ENCODE measurements around the gene PADI4. TPM values are rescaled to one million over a fixed set of nuclear protein-coding genes. Genes with fewer than 3 reads are reported as not detected.
"Not testable (repeated sequence)": the region's sequence is repeated elsewhere in the genome, so short reads cannot be mapped to it uniquely, and the experiment has no call there.

Gene PADI4
- total and polyA plus RNA-seq, 8 donors = 0.08 to 0.25 (median 0.18) TPM; not detected in 5

DNA sequence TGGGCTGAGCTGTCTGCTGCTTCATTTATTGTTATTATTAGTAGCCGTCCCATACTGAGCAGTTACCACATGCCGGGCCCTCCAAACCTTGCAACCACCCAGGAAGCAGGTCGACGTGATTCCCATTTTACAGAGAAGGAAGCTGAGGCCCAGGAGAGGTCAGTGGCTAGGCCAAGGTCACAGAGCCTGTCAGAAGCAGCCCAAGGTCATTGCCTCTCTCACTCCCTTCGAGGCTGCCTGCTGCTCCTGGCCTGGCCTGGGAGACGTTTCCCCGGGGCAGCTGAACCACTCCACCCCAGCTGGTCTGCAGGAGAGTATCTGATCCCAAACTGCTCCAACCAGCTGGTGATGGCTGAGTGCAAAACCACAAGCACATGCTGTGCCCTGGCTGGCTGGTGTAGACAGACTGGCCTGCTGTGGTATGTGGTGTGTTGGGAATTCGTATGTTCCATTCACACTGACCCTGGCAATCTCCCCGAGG lies 6.5 kb downstream of the PADI4 start:
- 48 to 64% (median 52%) methylated on average over 7 to 9 of the region's 9 CpGs for WGBS, 5 donors
- no peak overlapping the region for H3K27ac ChIP-seq
- H3K36me3 ChIP-seq = no peaks in the 10 kb centered on the region
- H3K4me3 ChIP-seq = no peak overlapping the region
- TF ChIP-seq POLR2AphosphoS5 (IDR thresholded peaks at IDR 0.05) (no peak), EP300 (IDR thresholded peaks at IDR 0.05) (no peak), POLR2A (IDR thresholded peaks at IDR 0.05) (no peak)
- TF ChIP-seq, protein P1, sequence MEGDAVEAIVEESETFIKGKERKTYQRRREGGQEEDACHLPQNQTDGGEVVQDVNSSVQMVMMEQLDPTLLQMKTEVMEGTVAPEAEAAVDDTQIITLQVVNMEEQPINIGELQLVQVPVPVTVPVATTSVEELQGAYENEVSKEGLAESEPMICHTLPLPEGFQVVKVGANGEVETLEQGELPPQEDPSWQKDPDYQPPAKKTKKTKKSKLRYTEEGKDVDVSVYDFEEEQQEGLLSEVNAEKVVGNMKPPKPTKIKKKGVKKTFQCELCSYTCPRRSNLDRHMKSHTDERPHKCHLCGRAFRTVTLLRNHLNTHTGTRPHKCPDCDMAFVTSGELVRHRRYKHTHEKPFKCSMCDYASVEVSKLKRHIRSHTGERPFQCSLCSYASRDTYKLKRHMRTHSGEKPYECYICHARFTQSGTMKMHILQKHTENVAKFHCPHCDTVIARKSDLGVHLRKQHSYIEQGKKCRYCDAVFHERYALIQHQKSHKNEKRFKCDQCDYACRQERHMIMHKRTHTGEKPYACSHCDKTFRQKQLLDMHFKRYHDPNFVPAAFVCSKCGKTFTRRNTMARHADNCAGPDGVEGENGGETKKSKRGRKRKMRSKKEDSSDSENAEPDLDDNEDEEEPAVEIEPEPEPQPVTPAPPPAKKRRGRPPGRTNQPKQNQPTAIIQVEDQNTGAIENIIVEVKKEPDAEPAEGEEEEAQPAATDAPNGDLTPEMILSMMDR (IDR thresholded peaks at IDR 0.05) = no peak
- DNase-seq = no peak
- no peaks in the 10 kb centered on the region for H3K9me3 ChIP-seq
- intact Hi-C loops (cut with DNase I; ENCODE audit: low total_unique reads) = no loop called here
- H3K4me1 ChIP-seq = no peaks in the 10 kb centered on the region
- H3K27me3 ChIP-seq = peaks cover 0 to 53% (median 18%) of the 10 kb centered on the region in 3 donors

DNA sequence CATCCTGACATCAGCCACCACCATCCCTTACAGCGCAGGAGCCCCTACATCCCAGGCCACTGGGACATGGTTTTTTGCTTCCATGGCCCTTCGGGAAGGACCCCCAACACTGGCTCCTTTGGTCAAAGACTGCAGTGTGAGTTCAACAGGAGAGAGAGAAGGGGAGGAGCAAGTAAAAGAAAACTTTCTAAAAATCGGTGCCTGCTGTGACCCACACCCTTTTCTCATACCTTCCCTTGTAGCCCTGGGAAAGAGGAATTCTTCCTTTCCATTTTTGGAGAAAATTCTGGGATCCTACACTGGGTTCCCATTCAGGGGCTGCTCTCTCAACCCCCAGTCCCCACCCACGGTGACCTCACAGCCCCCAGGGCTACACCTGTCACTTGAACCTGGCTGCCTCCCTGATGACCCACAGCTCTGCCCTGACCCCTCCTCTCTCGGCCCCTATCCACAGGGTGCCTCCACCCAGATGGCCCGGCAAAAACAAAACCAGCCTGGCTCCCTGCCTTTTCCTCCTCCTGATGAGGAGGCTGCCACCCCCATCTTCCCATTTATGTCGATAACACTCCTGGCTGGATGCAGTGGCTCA lies 7.6 kb downstream of the PADI4 start:
- Histone ChIP-seq H3K9me3 (peaks cover 0 to 9% (median 7%) of the 10 kb centered on the region in 4 donors), H3K4me1 (no peaks in the 10 kb centered on the region), H3K27me3 (peaks cover 0 to 49% (median 8%) of the 10 kb centered on the region in 3 donors), H3K36me3 (no peaks in the 10 kb centered on the region), H3K4me3 (no peak overlapping the region), H3K27ac (no peak overlapping the region)
- TF ChIP-seq EP300 (IDR thresholded peaks at IDR 0.05) = no peak
- no peak for TF ChIP-seq POLR2AphosphoS5 (IDR thresholded peaks at IDR 0.05)
- no peak for TF ChIP-seq POLR2A (IDR thresholded peaks at IDR 0.05)
- intact Hi-C loops (cut with DNase I; ENCODE audit: low total_unique reads) = no loop called here
- DNase-seq = no peak
- 36 to 51% (median 42%) methylated on average over 7 of the region's 7 CpGs for WGBS, 5 donors

DNA sequence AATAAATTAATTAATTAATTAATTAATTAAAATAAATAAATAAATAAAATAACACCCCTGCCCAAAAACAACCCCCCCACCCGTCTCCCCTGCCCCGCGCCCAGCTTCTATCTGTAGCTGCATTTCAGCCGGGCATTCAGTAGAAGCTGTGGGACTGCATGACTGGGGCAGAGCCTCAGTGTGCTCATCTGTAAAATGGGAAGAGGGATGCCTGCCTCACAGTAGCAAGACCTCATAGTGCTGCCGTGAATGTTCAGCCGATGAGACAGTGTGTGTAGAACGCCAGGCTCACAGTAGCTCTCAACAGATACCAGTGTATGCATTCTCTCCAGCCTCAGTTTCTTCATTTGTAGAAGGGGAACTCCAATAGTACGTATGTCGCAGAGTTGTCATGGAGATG lies 8.7 kb downstream of the PADI4 start:
- Histone ChIP-seq H3K4me1 (no peaks in the 10 kb centered on the region), H3K27ac (no peak overlapping the region), H3K27me3 (peaks cover 0 to 39% (median 8%) of the 10 kb centered on the region in 3 donors), H3K36me3 (no peaks in the 10 kb centered on the region), H3K9me3 (peaks cover 0 to 9% (median 7%) of the 10 kb centered on the region in 4 donors), H3K4me3 (no peak overlapping the region)
- WGBS, 5 donors = 80 to 93% (median 83%) methylated on average over 9 of the region's 9 CpGs
- no peak for DNase-seq
- intact Hi-C loops (cut with DNase I; ENCODE audit: low total_unique reads) = no loop called here
- TF ChIP-seq EP300 (IDR thresholded peaks at IDR 0.05) (no peak), POLR2AphosphoS5 (IDR thresholded peaks at IDR 0.05) (no peak)

DNA sequence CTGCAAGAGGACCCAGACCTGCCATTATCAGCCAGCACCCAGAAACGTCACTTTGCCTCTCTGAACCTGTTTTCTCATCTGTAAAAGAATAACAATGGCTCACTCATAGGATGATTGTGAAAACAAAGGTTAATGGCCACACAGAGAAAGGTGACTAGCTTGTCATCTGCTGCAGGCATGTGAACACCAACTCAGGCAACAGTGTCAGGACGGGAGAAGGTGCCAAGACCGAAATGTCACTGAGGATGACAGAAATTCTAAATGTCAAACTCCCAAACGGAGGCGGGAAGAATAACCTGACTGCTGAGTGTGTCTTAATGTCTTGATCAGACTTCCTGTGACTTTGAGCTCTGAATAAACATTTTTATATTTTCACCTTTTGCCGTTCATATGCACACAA lies 10.3 kb downstream of the PADI4 start:
- DNase-seq = no peak

DNA sequence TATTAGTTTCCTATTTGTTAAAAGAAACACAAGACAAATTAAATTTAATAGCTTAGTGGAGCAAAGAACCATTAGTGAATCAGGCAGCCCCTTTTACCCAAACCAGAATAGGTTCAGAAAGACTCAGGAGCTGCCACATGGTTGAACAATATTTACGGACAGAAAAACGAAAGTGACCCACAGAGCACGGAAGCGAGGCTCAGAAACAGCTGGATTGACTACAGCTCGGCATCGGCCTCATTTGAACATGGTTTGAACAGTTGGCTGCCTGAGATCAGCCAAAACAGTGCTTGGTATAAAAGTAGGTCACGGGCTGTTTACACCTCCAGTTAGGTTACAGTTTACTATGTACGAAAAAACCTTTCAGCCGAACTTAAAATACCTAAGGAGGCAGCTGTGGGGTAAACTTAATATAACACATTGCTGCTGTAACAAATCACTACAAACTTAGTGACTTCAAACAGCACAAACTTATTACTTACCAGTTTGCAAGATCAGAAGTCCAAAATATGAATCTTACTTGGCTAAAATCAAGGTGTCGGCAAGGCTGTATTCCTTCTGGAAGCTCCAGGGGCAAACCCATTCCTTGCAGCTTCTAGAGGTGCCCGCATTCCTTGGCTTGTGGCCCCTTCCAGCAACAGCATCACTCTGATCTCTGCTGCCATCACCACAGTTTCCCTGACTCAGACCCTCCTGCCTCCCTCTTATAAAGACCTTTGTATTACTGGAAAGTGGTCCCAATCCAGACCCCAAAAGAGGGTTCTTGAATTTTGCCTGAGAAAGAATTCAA lies 11.8 kb downstream of the PADI4 start:
- H3K4me1 ChIP-seq = no peaks in the 10 kb centered on the region
- peaks cover 0 to 20% (median 8%) of the 10 kb centered on the region in 4 donors for H3K9me3 ChIP-seq
- DNase-seq = no peak
- WGBS, 5 donors = 78 to 86% (median 80%) methylated on average over 11 of the region's 11 CpGs
- intact Hi-C loops (cut with DNase I; ENCODE audit: low total_unique reads) = no loop called here
- TF ChIP-seq POLR2AphosphoS5 (IDR thresholded peaks at IDR 0.05) (no peak), POLR2A (IDR thresholded peaks at IDR 0.05) (no peak), EP300 (IDR thresholded peaks at IDR 0.05) (no peak)
- no peak overlapping the region for H3K27ac ChIP-seq
- H3K4me3 ChIP-seq = no peak overlapping the region
- H3K27me3 ChIP-seq = peaks cover 0 to 21% (median 5%) of the 10 kb centered on the region in 3 donors
- H3K36me3 ChIP-seq = no peaks in the 10 kb centered on the region

More for the DNA sequence above, 10.3 kb downstream of the PADI4 start:
- no peak overlapping the region for H3K4me3 ChIP-seq
- WGBS, 5 donors = 49 to 60% (median 54%) methylated on average over 6 of the region's 6 CpGs
- H3K27ac ChIP-seq = no peak overlapping the region
- H3K4me1 ChIP-seq = no peaks in the 10 kb centered on the region
- intact Hi-C loops (cut with DNase I; ENCODE audit: low total_unique reads) = no loop called here
- peaks cover 0 to 20% (median 8%) of the 10 kb centered on the region in 4 donors for H3K9me3 ChIP-seq
- no peaks in the 10 kb centered on the region for H3K36me3 ChIP-seq
- TF ChIP-seq EP300 (IDR thresholded peaks at IDR 0.05) = no peak
- TF ChIP-seq POLR2AphosphoS5 (IDR thresholded peaks at IDR 0.05) = no peak
- no peak for TF ChIP-seq POLR2A (IDR thresholded peaks at IDR 0.05)
- TF ChIP-seq, protein P1 (IDR thresholded peaks at IDR 0.05) = no peak
- peaks cover 0 to 30% (median 5%) of the 10 kb centered on the region in 3 donors for H3K27me3 ChIP-seq

DNA sequence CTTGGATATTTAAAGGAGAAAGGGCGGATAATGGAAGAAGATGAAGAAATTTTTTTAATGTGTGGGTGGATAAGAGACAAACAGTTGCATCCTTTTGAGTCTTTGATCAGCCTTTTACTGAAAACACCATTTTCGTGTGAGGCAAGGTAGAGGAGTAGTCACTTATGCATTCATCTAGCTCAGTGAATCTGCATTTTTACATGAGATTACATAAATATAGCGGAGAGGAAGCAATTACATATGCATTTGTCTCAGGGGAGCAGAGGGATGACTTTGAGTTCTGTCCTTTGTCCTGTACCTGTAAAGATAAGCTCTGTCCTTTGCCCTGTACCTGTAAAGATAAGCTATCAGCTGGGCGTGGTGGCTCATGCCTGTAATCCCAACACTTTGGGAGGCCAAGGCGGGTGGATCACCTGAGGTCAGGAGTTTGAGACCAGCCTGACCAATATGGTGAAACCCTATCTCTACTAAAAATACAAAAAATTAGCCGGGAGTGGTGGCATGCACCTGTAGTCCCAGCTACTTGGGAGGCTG lies 13.9 kb downstream of the PADI4 start:
- H3K27me3 ChIP-seq; DNase-seq; H3K4me3 ChIP-seq; intact Hi-C loops (cut with DNase I; ENCODE audit: low total_unique reads); H3K36me3 ChIP-seq; H3K27ac ChIP-seq; H3K4me1 ChIP-seq: not testable (repeated sequence)
- WGBS, 5 donors = 58 to 74% (median 65%) methylated on average over 6 of the region's 6 CpGs
- H3K9me3 ChIP-seq = peaks cover 0 to 20% (median 8%) of the 10 kb centered on the region in 4 donors
